MM.1S (cell line): ENCODE results near the gene CATSPERD.

ENCODE experiments used
- DNase-seq: peaks from one replicate; pipeline ENCODE4 v3.0.0-alpha.2; 2015
- H2AFZ ChIP-seq: fragments of 300-600 bp; sonication (generic); 2 replicates; pipeline ENCODE4 v1.6.0; 2016; ENCODE audit warnings: antibody characterized with exemption, low read length
- H3F3A ChIP-seq: fragments of 300-600 bp; sonication (generic); 2 replicates; pipeline ENCODE4 v1.6.1; 2016; ENCODE audit warnings: mild to moderate bottlenecking, antibody characterized with exemption, low read length, moderate library complexity, mixed read lengths; ENCODE audit not compliant: insufficient read depth
- H3K27ac ChIP-seq: fragments of 300-600 bp; sonication (generic); 2 replicates; pipeline ENCODE4 v1.5.1; 2016; ENCODE audit warnings: mild to moderate bottlenecking, low read length
- H3K27me3 ChIP-seq: fragments of 300-600 bp; sonication (generic); replicated peaks from 2 replicates; pipeline ENCODE4 v1.6.0; 2016; ENCODE audit warnings: low read length; ENCODE audit not compliant: insufficient read depth
- H3K36me3 ChIP-seq: fragments of 300-600 bp; sonication (generic); replicated peaks from 2 replicates; pipeline ENCODE4 v1.6.1; 2016; ENCODE audit warnings: mild to moderate bottlenecking, low read length, mixed read lengths; ENCODE audit not compliant: insufficient read depth
- H3K4me1 ChIP-seq: fragments of 300-600 bp; sonication (generic); 2 replicates; pipeline ENCODE4 v1.6.1; 2016; ENCODE audit warnings: low read length, mixed read lengths
- H3K4me2 ChIP-seq: fragments of 300-600 bp; sonication (generic); 2 replicates; pipeline ENCODE4 v1.6.0; 2016; ENCODE audit warnings: low read depth, low read length
- H3K4me3 ChIP-seq: fragments of 300-600 bp; sonication (generic); 2 replicates; pipeline ENCODE4 v1.5.1; 2016; ENCODE audit warnings: low read length, mixed read lengths
- H3K79me2 ChIP-seq: fragments of 300-600 bp; sonication (generic); 2 replicates; pipeline ENCODE4 v1.6.1; 2016; ENCODE audit warnings: mixed run types, low read length, mixed read lengths
- H3K9ac ChIP-seq: fragments of 300-600 bp; sonication (generic); 2 replicates; pipeline ENCODE4 v1.6.1; 2016; ENCODE audit warnings: low read length, mixed read lengths
- H3K9me2 ChIP-seq: fragments of 300-600 bp; sonication (generic); replicated peaks from 2 replicates; pipeline ENCODE4 v1.6.1; 2016; ENCODE audit warnings: mild to moderate bottlenecking, low read length, mixed read lengths; ENCODE audit not compliant: insufficient read depth
- H3K9me3 ChIP-seq: fragments of 300-600 bp; sonication (generic); replicated peaks from 2 replicates; pipeline ENCODE4 v1.6.1; 2016; ENCODE audit warnings: mild to moderate bottlenecking, low read length, mixed read lengths; ENCODE audit not compliant: insufficient read depth
- H4K20me1 ChIP-seq: fragments of 300-600 bp; sonication (generic); 2 replicates; pipeline ENCODE4 v1.6.1; 2016; ENCODE audit warnings: mild to moderate bottlenecking, low read length, moderate library complexity, mixed read lengths; ENCODE audit not compliant: insufficient read depth
- CTCF ChIP-seq: fragments of 300-600 bp; sonication (generic); IDR thresholded peaks from 2 replicates; pipeline ENCODE4 v1.5.1; 2016; ENCODE audit warnings: antibody characterized with exemption, low read length, mixed read lengths
- EZH2 ChIP-seq: fragments of 300-600 bp; sonication (generic); optimal IDR thresholded peaks from 2 replicates; pipeline ENCODE3; 2017; ENCODE audit warnings: low read depth, mild to moderate bottlenecking, antibody characterized with exemption, low read length, mixed read lengths
- EZH2phosphoT487 ChIP-seq: fragments of 300-600 bp; sonication (generic); IDR thresholded peaks from 2 replicates; pipeline ENCODE4 v1.6.1; 2018; ENCODE audit warnings: antibody characterized with exemption, low read length

The CATSPERD gene

GRCh38 chr19:5703819-5704818 lies 16.3 kb upstream of the CATSPERD start:
- Histone ChIP-seq H2AFZ (no peak overlapping the region), H3K27me3 (no peaks in the 10 kb centered on the region), H3K9me2 (no peaks in the 10 kb centered on the region), H3F3A (no peaks in the 10 kb centered on the region), H3K4me1 (no peaks in the 10 kb centered on the region), H3K4me3 (no peak overlapping the region), H3K36me3 (peaks cover 15% of the 10 kb centered on the region), H3K27ac (no peak overlapping the region), H3K4me2 (no peak overlapping the region), H3K9me3 (no peaks in the 10 kb centered on the region), H3K79me2 (peaks cover 57% of the 10 kb centered on the region), H3K9ac (no peak overlapping the region), H4K20me1 (no peaks in the 10 kb centered on the region)
- no peak for TF ChIP-seq EZH2phosphoT487
- no peak for TF ChIP-seq CTCF
- no peak for TF ChIP-seq EZH2
- no peak for DNase-seq

GRCh38 chr19:5705552-5705951 lies 14.9 kb upstream of the CATSPERD start:
- H4K20me1 ChIP-seq: no peaks in the 10 kb centered on the region
- no peak overlapping the region for H3K4me2 ChIP-seq
- no peaks in the 10 kb centered on the region for H3K4me1 ChIP-seq
- peaks cover 57% of the 10 kb centered on the region for H3K79me2 ChIP-seq
- no peaks in the 10 kb centered on the region for H3K27me3 ChIP-seq
- H2AFZ ChIP-seq: no peak overlapping the region
- TF ChIP-seq EZH2phosphoT487 (no peak), EZH2 (no peak), CTCF (no peak)
- H3K36me3 ChIP-seq: peaks cover 15% of the 10 kb centered on the region
- no peak overlapping the region for H3K27ac ChIP-seq
- no peak for DNase-seq
- H3K9me3 ChIP-seq: no peaks in the 10 kb centered on the region
- H3F3A ChIP-seq: no peaks in the 10 kb centered on the region
- H3K9me2 ChIP-seq: no peaks in the 10 kb centered on the region
- no peak overlapping the region for H3K4me3 ChIP-seq
- no peak overlapping the region for H3K9ac ChIP-seq

- Histone ChIP-seq H3K9ac (no peak overlapping the region), H2AFZ (no peak overlapping the region), H3K4me3 (no peak overlapping the region), H3K36me3 (peaks cover 23% of the 10 kb centered on the region), H4K20me1 (no peaks in the 10 kb centered on the region), H3K4me2 (no peak overlapping the region), H3K79me2 (peaks cover 64% of the 10 kb centered on the region), H3K27me3 (no peaks in the 10 kb centered on the region), H3F3A (no peaks in the 10 kb centered on the region), H3K4me1 (no peaks in the 10 kb centered on the region), H3K27ac (no peak overlapping the region), H3K9me2 (no peaks in the 10 kb centered on the region), H3K9me3 (no peaks in the 10 kb centered on the region)
- DNase-seq: no peak
- TF ChIP-seq CTCF (no peak), EZH2 (no peak), EZH2phosphoT487 (no peak)
Observed at GRCh38 chr19:5706876-5707573, 13.4 kb upstream of the CATSPERD start.
